ENCODE measurements around the gene CNTN1. TPM values are rescaled to one million over a fixed set of nuclear protein-coding genes. Genes with fewer than 3 reads are reported as not detected.

CNTN1 gene
- total RNA-seq, 6 donors from 2014 or later: 1.0 to 9.8 (median 5.6) TPM

GRCh38 chr12:40837891-40838429 is 145.7 kb downstream of the CNTN1 start:
- no peak for DNase-seq
- 97 to 98% methylated on average over 5 to 6 of the region's 6 CpGs for WGBS, 2 donors
- Histone ChIP-seq H3K9me3 (no peaks in the 10 kb centered on the region), H3K4me3 (no peak overlapping the region), H3K36me3 (no peaks in the 10 kb centered on the region), H3K27ac (no peak overlapping the region), H3K27me3 (no peaks in the 10 kb centered on the region), H3K4me1 (no peaks in the 10 kb centered on the region)
- TF ChIP-seq POLR2A (IDR thresholded peaks at IDR 0.05): no peak
- no peak for TF ChIP-seq POLR2AphosphoS5 (IDR thresholded peaks at IDR 0.05)
- TF ChIP-seq EP300 (IDR thresholded peaks at IDR 0.05): no peak
- no peak for TF ChIP-seq CTCF (IDR thresholded peaks at IDR 0.05)
- peak in 1 of 2 donors; percentile 59 for ATAC-seq (ENCODE audit: low FRiP score in 2 of 2)

GRCh38 chr12:40843495-40843894 is 151.3 kb downstream of the CNTN1 start:
- no peak overlapping the region for H3K4me3 ChIP-seq
- no peaks in the 10 kb centered on the region for H3K36me3 ChIP-seq
- H3K27ac ChIP-seq: no peak overlapping the region
- no peaks in the 10 kb centered on the region for H3K4me1 ChIP-seq
- TF ChIP-seq POLR2AphosphoS5 (IDR thresholded peaks at IDR 0.05) (no peak), CTCF (IDR thresholded peaks at IDR 0.05) (no peak), EP300 (IDR thresholded peaks at IDR 0.05) (no peak), POLR2A (IDR thresholded peaks at IDR 0.05) (no peak)
- no peaks in the 10 kb centered on the region for H3K27me3 ChIP-seq
- no peaks in the 10 kb centered on the region for H3K9me3 ChIP-seq
- WGBS, 2 donors: 74 to 76% methylated on average over 3 of the region's 3 CpGs
- ATAC-seq (ENCODE audit: low FRiP score in 2 of 2): no peak
- DNase-seq: no peak

- H3K27ac ChIP-seq: no peak overlapping the region
- no peaks in the 10 kb centered on the region for H3K27me3 ChIP-seq
- no peaks in the 10 kb centered on the region for H3K9me3 ChIP-seq
- no peaks in the 10 kb centered on the region for H3K4me1 ChIP-seq
- H3K36me3 ChIP-seq: no peaks in the 10 kb centered on the region
- ATAC-seq (ENCODE audit: low FRiP score in 2 of 2) (no peak), DNase-seq (no peak)
- no peak overlapping the region for H3K4me3 ChIP-seq
- no peak for TF ChIP-seq POLR2AphosphoS5 (IDR thresholded peaks at IDR 0.05)
- TF ChIP-seq POLR2A (IDR thresholded peaks at IDR 0.05): no peak
- TF ChIP-seq CTCF (IDR thresholded peaks at IDR 0.05): no peak
- TF ChIP-seq EP300 (IDR thresholded peaks at IDR 0.05): no peak
- 38 to 46% methylated on average over 1 of the region's 1 CpG for WGBS, 2 donors
Measured at GRCh38 chr12:40853221-40853620, 161.0 kb downstream of the CNTN1 start.

- no peak overlapping the region for H3K27ac ChIP-seq
- H3K27me3 ChIP-seq: no peaks in the 10 kb centered on the region
- H3K4me1 ChIP-seq: no peaks in the 10 kb centered on the region
- no peaks in the 10 kb centered on the region for H3K36me3 ChIP-seq
- ATAC-seq (ENCODE audit: low FRiP score in 2 of 2) (no peak), DNase-seq (no peak)
- TF ChIP-seq EP300 (IDR thresholded peaks at IDR 0.05) (no peak), POLR2AphosphoS5 (IDR thresholded peaks at IDR 0.05) (no peak), CTCF (IDR thresholded peaks at IDR 0.05) (no peak), POLR2A (IDR thresholded peaks at IDR 0.05) (no peak)
- H3K9me3 ChIP-seq: no peaks in the 10 kb centered on the region
- H3K4me3 ChIP-seq: no peak overlapping the region
- 53 to 59% methylated on average over 4 of the region's 4 CpGs for WGBS, 2 donors
Measured at GRCh38 chr12:40854604-40855003, 162.4 kb downstream of the CNTN1 start.

GRCh38 chr12:40864891-40865290 is 172.7 kb downstream of the CNTN1 start:
- Histone ChIP-seq H3K27me3 (no peaks in the 10 kb centered on the region), H3K4me1 (no peaks in the 10 kb centered on the region), H3K9me3 (no peaks in the 10 kb centered on the region), H3K4me3 (no peak overlapping the region), H3K36me3 (no peaks in the 10 kb centered on the region), H3K27ac (no peak overlapping the region)
- TF ChIP-seq POLR2AphosphoS5 (IDR thresholded peaks at IDR 0.05) (no peak), EP300 (IDR thresholded peaks at IDR 0.05) (no peak)
- WGBS, 2 donors: 84 to 85% methylated on average over 1 of the region's 1 CpG
- ATAC-seq (ENCODE audit: low FRiP score in 2 of 2): no peak
- no peak for DNase-seq
